Measurements from ENCODE around the gene HELLS. TPM values are rescaled to one million over a fixed set of nuclear protein-coding genes. Genes with fewer than 3 reads are reported as not detected.
"Not testable (repeated sequence)": the region's sequence is repeated elsewhere in the genome, so short reads cannot be mapped to it uniquely, and the experiment has no call there.

HELLS gene
- total RNA-seq, 2 experiments from 2014 or later = 99.7 to 121 TPM

- Mint-ChIP-seq H3K4me3 (no peak overlapping the region), H3K4me1 (peaks cover 1% of the 10 kb centered on the region), H3K9me3 (no peaks in the 10 kb centered on the region), H3K36me3 (ENCODE audit: low read depth) (no peaks in the 10 kb centered on the region), H3K27ac (no peak overlapping the region), H3K27me3 (peaks cover 7% of the 10 kb centered on the region)
- POLR2A ChIA-PET = no interaction called here
- DNase-seq = no peak
- CTCF ChIA-PET = no interaction called here
These were observed 80.9 kb downstream of the HELLS start for GRCh38 chr10:94626476-94626875.

GRCh38 chr10:94627511-94627910 lies 81.9 kb downstream of the HELLS start:
- DNase-seq = no peak
- peaks cover 7% of the 10 kb centered on the region for H3K27me3 Mint-ChIP-seq

GRCh38 chr10:94630017-94630688 lies 84.6 kb downstream of the HELLS start:
- Mint-ChIP-seq H3K9me3 (peaks cover 6% of the 10 kb centered on the region), H3K36me3 (ENCODE audit: low read depth) (no peaks in the 10 kb centered on the region), H3K27ac (no peak overlapping the region), H3K4me1 (peaks cover 2% of the 10 kb centered on the region), H3K27me3 (peaks cover 7% of the 10 kb centered on the region), H3K4me3 (no peak overlapping the region)
- POLR2A ChIA-PET = no interaction called here
- CTCF ChIA-PET = interaction anchor here (0.6 kb wide), 1 partner anchor 193 kb away, joined by 4 read pairs; no protein-coding TSS in a partner anchor
- DNase-seq = no peak

More at GRCh38 chr10:94627511-94627910, 81.9 kb downstream of the HELLS start:
- no peak overlapping the region for H3K4me3 Mint-ChIP-seq
- no peak overlapping the region for H3K27ac Mint-ChIP-seq
- ChIA-PET POLR2A (no interaction called here), CTCF (no interaction called here)
- H3K4me1 Mint-ChIP-seq = peaks cover 2% of the 10 kb centered on the region
- no peaks in the 10 kb centered on the region for H3K9me3 Mint-ChIP-seq
- no peaks in the 10 kb centered on the region for H3K36me3 Mint-ChIP-seq (ENCODE audit: low read depth)

DNA sequence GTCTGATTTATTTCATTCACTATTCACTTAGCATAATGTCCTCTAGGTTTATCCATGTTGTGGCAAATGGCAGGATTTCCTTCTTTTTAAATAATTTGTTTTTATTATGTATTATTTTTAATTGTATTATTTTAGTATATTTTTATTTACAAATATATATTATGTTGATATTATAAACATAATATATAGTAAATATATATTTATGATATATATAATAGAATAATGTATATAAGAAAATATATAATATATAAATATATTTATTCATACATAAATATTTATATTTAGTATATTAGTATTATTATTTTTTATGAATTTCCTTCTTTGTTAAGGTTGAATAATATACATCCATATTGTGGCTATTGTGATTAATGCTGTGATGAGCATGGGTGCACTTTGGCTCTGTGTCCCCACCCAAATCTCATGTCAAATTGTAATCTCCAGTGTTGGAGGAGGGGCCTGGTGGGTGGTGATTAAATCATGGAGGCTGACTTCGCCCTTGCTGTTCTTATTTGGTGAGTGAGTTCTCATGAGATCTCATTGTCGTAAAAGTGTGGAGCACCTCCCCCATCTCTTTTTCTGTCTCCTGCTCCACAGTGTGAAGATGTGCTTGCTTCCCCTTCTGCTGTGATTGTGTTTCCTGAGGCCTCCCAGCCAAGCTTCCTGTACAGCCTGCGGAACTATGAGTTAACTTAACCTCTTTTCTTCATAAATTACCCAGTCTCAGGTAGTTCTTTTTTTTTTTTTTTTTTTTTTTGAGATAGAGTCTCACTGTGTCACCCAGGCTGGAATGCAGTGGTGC lies 85.7 kb downstream of the HELLS start:
- POLR2A ChIA-PET = no interaction called here
- peaks cover 6% of the 10 kb centered on the region for H3K9me3 Mint-ChIP-seq

GRCh38 chr10:94632954-94633353 lies 87.4 kb downstream of the HELLS start:
- Mint-ChIP-seq H3K27me3 (peaks cover 8% of the 10 kb centered on the region), H3K4me3 (no peak overlapping the region), H3K27ac (no peak overlapping the region), H3K36me3 (ENCODE audit: low read depth) (no peaks in the 10 kb centered on the region), H3K9me3 (peaks cover 12% of the 10 kb centered on the region), H3K4me1 (peaks cover 2% of the 10 kb centered on the region)
- POLR2A ChIA-PET = no interaction called here
- DNase-seq = no peak
- CTCF ChIA-PET = interaction anchor here (1.4 kb wide), 1 partner anchor 8 kb away, joined by 4 read pairs; no protein-coding TSS in a partner anchor

More for the DNA sequence above, 85.7 kb downstream of the HELLS start:
- H3K36me3 Mint-ChIP-seq (ENCODE audit: low read depth) = no peaks in the 10 kb centered on the region
- CTCF ChIA-PET = interaction anchor here (1.4 kb wide), 1 partner anchor 10 kb away, joined by 4 read pairs; no protein-coding TSS in a partner anchor
- peaks cover 2% of the 10 kb centered on the region for H3K4me1 Mint-ChIP-seq
- peaks cover 7% of the 10 kb centered on the region for H3K27me3 Mint-ChIP-seq
- no peak overlapping the region for H3K27ac Mint-ChIP-seq
- H3K4me3 Mint-ChIP-seq = no peak overlapping the region
- DNase-seq = no peak

- CTCF ChIA-PET; H3K27ac Mint-ChIP-seq; H3K36me3 Mint-ChIP-seq (ENCODE audit: low read depth); POLR2A ChIA-PET; H3K4me3 Mint-ChIP-seq; DNase-seq; H3K4me1 Mint-ChIP-seq; H3K27me3 Mint-ChIP-seq: not testable (repeated sequence)
- peaks cover 19% of the 10 kb centered on the region for H3K9me3 Mint-ChIP-seq
These were observed 92.5 kb downstream of the HELLS start for GRCh38 chr10:94638097-94638496.

- CTCF ChIA-PET = interaction anchor here (1.1 to 1.3 kb wide), 2 partner anchors 9 to 20 kb away, joined by 4 read pairs; no protein-coding TSS in a partner anchor
These were observed 94.3 kb downstream of the HELLS start for GRCh38 chr10:94639902-94640301.

GRCh38 chr10:94640562-94640961 lies 95.0 kb downstream of the HELLS start:
- Mint-ChIP-seq H3K4me3 (no peak overlapping the region), H3K36me3 (ENCODE audit: low read depth) (no peaks in the 10 kb centered on the region), H3K4me1 (no peaks in the 10 kb centered on the region), H3K27ac (no peak overlapping the region), H3K27me3 (peaks cover 4% of the 10 kb centered on the region), H3K9me3 (peaks cover 15% of the 10 kb centered on the region)
- POLR2A ChIA-PET = no interaction called here
- CTCF ChIA-PET = interaction anchor here (0.6 to 1.3 kb wide), 3 partner anchors 8 to 602 kb away, joined by 4 to 5 read pairs (median 4); no protein-coding TSS in a partner anchor
- no peak for DNase-seq

More at GRCh38 chr10:94639902-94640301, 94.3 kb downstream of the HELLS start:
- DNase-seq = no peak
- Mint-ChIP-seq H3K9me3 (peaks cover 15% of the 10 kb centered on the region), H3K36me3 (ENCODE audit: low read depth) (no peaks in the 10 kb centered on the region), H3K27ac (no peak overlapping the region), H3K27me3 (peaks cover 4% of the 10 kb centered on the region), H3K4me3 (no peak overlapping the region), H3K4me1 (no peaks in the 10 kb centered on the region)
- POLR2A ChIA-PET = no interaction called here

- no peak overlapping the region for H3K27ac Mint-ChIP-seq
- H3K36me3 Mint-ChIP-seq (ENCODE audit: low read depth) = no peaks in the 10 kb centered on the region
- peaks cover 4% of the 10 kb centered on the region for H3K27me3 Mint-ChIP-seq
- H3K9me3 Mint-ChIP-seq = peaks cover 15% of the 10 kb centered on the region
- no peak for DNase-seq
- ChIA-PET CTCF (no interaction called here), POLR2A (no interaction called here)
- no peaks in the 10 kb centered on the region for H3K4me1 Mint-ChIP-seq
- H3K4me3 Mint-ChIP-seq = no peak overlapping the region
These were observed 95.9 kb downstream of the HELLS start for GRCh38 chr10:94641480-94641879.

DNA sequence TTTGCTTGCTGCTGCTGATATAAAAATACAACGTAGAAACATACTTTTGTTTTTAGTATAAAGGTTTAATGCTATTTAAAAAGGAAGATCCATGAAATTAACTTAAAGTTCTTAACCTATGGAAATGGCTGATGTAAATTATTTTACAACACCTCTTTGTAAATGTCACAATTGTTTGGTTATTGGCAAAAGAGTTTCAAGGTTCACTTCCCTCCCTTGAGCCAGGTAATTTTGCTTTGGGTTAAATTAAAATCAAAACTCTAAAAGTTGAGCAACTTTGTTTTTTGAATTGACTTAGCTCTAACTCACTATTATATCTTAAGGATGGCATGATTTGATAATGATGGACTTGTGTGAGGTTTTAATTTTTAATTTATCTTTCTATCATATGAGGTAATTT lies 98.8 kb downstream of the HELLS start:
- POLR2A ChIA-PET = no interaction called here
- no peak overlapping the region for H3K4me3 Mint-ChIP-seq
- H3K4me1 Mint-ChIP-seq = no peaks in the 10 kb centered on the region
- H3K9me3 Mint-ChIP-seq = no peaks in the 10 kb centered on the region
- DNase-seq = no peak
- CTCF ChIA-PET = no interaction called here
- no peaks in the 10 kb centered on the region for H3K36me3 Mint-ChIP-seq (ENCODE audit: low read depth)
- H3K27ac Mint-ChIP-seq = no peak overlapping the region
- no peaks in the 10 kb centered on the region for H3K27me3 Mint-ChIP-seq

- ChIA-PET POLR2A (no interaction called here), CTCF (no interaction called here)
- DNase-seq = no peak
- no peak overlapping the region for H3K27ac Mint-ChIP-seq
- no peak overlapping the region for H3K4me3 Mint-ChIP-seq
- H3K4me1 Mint-ChIP-seq = no peaks in the 10 kb centered on the region
- H3K9me3 Mint-ChIP-seq = no peaks in the 10 kb centered on the region
- H3K27me3 Mint-ChIP-seq = no peaks in the 10 kb centered on the region
- H3K36me3 Mint-ChIP-seq (ENCODE audit: low read depth) = no peaks in the 10 kb centered on the region
These were observed 99.7 kb downstream of the HELLS start for GRCh38 chr10:94645285-94645684.
